ENCODE measurements around the gene PLCB1.

PLCB1 gene

GRCh38 chr20:8880085-8880853 lies 748.2 kb downstream of the PLCB1 start:
- DNase-seq (ENCODE audit: low read depth in 2 of 2) = no peak

DNA sequence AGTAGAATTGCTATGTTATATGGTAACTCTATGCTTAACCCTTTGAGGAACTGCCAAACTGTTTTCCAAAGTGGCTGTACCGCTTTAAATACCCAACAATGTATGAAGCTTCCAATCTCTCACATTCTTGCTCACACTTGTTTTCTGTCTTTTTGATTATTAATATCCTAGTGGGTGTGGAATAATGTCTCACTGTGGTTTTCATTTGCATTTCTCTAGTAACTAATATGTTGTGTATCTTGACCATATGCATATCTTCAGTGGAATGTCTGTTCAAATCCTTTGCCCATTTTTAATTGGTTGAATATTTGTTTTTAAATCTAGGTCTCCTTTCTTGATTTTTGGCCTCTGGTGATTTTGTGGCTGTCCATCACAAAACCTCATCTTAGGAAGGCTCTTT lies 759.0 kb downstream of the PLCB1 start:
- no peak for DNase-seq (ENCODE audit: low read depth in 2 of 2)

DNA sequence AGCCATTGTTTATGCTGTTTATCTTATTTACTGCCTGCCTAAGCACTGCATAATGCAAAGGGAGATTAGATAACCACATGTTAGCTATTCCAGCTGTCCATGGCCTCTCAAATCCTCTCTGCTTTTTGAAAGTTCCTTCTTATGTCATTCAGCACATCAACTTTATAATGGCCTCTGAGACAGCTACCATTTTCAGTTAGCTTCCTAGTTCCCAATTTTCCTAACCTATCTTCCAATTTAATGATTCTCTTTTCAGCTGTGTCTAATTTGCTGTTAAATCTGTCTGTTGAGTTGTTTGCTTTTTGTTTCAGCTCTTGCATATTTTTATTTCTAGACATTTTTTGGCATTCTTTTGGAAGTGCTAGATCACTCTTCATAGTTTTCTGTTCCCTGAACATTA lies 763.4 kb downstream of the PLCB1 start:
- DNase-seq (ENCODE audit: low read depth in 2 of 2) = no peak

- no peak for DNase-seq (ENCODE audit: low read depth in 2 of 2)
These were observed 766.8 kb downstream of the PLCB1 start for GRCh38 chr20:8898823-8899222.

DNA sequence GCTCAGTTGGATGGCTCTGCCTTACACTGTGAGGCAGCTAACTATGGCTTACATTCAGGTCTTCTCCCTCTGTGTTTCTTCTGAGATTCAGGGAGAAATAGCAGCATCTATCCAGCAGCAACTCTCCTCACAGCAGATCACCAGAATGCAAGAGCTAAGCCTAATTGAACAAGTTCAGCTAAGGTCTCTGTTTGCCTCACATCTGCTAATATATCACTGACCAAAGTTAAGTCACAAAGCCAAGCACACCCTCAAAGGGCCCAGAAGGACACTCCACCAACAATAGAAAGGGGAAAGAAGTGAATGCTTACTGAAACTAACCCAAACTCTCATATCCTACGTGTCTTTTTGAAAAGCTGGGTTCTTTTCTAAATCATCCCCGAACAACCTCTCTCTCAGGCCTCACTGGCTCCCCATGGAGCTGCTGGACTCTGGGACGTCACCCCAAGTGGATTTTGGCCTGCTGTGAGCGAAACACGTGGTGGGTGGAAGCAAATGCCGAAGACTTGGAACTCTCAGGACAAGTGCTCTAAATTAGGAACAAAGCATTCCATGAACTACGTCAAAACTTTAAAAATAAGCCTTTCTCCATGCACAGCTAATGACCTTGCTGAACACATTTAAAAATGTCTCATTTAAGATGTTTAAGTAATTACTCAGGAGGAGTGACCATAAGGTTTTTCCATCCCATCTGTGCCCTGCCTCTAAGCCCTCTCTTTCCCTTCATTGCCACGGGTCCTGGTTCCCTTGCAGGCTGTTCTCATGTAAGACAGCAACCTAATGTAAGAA lies 769.4 kb downstream of the PLCB1 start:
- no peak for DNase-seq (ENCODE audit: low read depth in 2 of 2)

DNA sequence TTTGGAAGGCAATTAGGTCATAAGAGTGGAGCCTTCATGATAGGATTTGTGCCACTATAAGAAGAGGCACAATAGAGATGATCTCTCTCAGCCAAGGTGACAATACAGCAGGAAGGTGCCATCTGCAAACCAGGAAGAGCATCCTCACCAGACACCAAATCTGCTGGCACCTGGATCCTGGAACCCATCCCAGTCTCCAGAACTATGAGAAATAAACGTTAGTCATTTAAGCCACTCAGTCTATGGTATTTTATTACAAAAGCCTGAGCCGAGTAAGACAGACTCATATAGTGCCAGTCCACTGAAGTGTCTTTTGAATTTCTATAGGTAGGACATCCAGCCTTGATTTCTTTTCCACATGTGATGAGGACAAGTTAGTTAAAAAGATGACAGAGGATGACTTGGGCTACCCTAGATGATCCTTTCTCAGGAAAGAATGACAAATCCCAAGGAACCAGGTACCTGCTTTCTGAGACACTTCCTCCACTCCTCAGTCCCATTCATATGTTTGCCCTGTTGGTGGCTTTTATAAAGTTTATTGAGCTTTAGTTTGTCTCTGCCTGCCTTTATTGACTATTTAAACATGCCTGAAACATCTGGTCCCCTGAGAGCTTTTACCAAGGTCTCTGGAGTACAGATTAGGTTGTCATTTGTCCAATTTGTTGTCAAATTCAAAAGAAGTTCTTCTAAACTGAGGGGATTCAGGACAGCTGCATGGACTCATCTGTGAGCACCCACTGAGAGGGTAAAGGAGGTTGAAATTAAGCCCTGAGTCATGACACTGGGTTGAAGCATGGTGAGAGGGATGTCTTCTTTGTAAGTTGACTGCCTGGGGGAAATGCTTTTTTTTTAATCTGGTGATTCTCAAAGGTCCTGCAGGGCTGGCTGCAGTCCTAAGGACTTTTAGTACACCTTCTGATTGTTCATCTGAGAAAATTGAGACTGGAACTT lies 771.9 kb downstream of the PLCB1 start:
- no peak for DNase-seq (ENCODE audit: low read depth in 2 of 2)

GRCh38 chr20:8909596-8909995 lies 777.5 kb downstream of the PLCB1 start:
- no peak for DNase-seq (ENCODE audit: low read depth in 2 of 2)

- DNase-seq (ENCODE audit: low read depth in 2 of 2) = no peak
These were observed 780.0 kb downstream of the PLCB1 start for GRCh38 chr20:8912096-8912495.

DNA sequence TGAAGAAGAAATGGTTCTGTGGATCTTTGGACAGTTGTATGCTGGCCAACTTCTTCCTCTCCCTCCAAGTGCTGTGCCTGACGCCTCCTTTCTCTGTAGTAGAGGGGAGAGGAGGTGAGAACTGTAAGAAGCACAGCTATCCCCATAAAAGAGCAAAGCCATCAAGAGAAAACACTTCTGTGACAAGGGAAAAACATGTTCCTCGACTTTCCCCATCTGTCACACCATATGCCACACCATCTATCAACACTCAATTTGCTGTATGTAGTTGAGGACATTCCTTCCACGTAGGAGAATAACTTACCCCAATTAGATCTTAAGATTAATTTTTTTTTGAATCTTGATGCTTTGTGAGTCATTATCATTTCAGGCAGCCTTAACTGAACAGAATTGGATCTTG lies 780.7 kb downstream of the PLCB1 start:
- DNase-seq (ENCODE audit: low read depth in 2 of 2) = no peak

GRCh38 chr20:8913456-8913855 lies 781.4 kb downstream of the PLCB1 start:
- no peak for DNase-seq (ENCODE audit: low read depth in 2 of 2)

DNA sequence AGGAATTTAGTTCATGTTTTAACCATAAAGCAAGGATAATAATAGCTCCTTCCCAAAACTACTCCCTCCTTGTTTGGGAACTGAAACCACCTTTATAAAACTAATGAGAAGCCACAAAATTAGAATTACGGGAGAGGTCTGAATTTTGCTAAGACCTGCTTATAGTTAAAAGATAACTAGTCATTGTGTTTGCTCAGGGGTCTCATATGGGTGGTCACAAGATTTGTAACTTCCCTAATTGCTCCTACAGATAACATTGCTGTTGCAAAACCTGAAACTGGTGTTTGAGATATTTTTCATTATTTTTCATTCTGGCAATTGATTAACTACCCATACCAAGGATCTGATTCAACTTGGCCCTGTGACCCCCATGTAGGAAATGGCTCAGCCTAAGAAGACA lies 782.4 kb downstream of the PLCB1 start:
- DNase-seq (ENCODE audit: low read depth in 2 of 2) = no peak

- DNase-seq (ENCODE audit: low read depth in 2 of 2) = no peak
These were observed 785.0 kb downstream of the PLCB1 start for GRCh38 chr20:8917084-8917483.

GRCh38 chr20:8918145-8918544 lies 786.1 kb downstream of the PLCB1 start:
- DNase-seq (ENCODE audit: low read depth in 2 of 2) = no peak

DNA sequence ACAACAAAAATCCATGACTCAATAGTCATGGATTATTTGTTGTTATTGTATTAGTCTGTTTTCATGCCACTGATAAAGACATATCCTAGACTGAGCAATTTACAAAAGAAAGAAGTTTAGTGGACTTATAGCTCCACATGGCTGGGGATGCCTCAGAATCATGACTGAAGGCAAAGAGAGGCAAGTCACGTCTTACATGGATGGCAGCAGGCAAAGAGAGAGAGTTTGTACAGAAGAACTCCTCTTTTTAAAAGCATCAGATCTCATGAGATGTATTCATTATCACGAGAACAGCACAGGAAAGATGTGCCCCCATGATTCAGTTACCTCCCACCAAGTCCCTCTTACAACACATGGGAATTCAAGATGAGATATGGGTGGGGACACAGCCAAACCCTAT lies 792.5 kb downstream of the PLCB1 start:
- DNase-seq (ENCODE audit: low read depth in 2 of 2) = no peak

- no peak for DNase-seq (ENCODE audit: low read depth in 2 of 2)
These were observed 798.7 kb downstream of the PLCB1 start for GRCh38 chr20:8930726-8931125.

DNA sequence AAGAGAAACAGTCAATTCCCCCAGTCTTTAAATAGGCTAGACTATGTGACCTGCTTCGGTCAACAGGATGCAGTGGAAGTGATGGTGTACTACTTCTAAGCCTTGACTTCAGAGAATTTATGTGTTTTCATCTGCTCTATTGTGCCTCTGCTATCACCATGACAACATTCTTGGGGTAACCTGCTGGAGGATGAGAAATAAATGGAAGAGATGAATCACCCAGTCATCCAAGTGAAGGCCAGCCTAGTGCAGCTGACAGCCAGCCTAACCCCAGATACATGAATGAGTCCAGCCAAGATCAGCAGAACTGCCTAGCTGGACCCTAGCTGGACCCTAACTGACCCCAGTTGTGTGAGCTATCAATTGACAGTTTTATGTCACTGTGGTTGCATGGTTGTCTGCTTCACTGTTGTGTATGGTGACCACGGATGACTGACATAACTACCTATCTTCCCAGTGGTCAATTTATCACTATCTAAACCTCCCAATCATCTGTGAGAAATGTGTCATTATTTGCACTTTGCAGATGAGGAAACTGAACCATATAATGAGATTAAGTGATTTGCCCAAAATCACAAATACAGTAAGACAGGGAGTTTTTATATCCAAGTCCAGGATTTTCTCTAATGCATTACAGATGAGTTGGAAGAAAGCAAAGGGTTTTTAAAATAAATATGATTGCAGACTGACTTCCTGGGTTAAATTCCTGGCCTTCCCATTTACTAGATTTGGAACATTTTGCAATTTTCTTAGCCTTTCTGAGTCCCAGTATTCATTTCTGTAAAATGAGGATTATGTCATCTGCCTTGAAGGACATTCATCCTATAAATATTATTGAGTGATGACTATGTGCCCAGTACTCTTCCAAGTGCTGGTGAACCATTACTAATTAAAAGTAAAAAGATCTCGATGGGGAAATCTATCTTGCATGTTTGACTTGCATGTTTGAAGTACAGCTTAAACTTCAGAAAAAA lies 800.4 kb downstream of the PLCB1 start:
- DNase-seq (ENCODE audit: low read depth in 2 of 2) = no peak

- DNase-seq (ENCODE audit: low read depth in 2 of 2) = no peak
These were observed 801.3 kb downstream of the PLCB1 start for GRCh38 chr20:8933381-8933807.

- DNase-seq (ENCODE audit: low read depth in 2 of 2) = no peak
These were observed 802.3 kb downstream of the PLCB1 start for GRCh38 chr20:8934362-8934761.

Data from stimulated activated CD4-positive, alpha-beta T cell treated with anti-CD3 and anti-CD28 coated beads, Interleukin-15, amount 100 ng/mL, for 48 hours (primary cell).